Astrocyte (in vitro differentiated cells and primary cell): ENCODE measurements around the gene PGA4. TPM values are rescaled to one million over a fixed set of nuclear protein-coding genes. Genes with fewer than 3 reads are reported as not detected.

Source experiments
- DNase-seq: peaks from one replicate; pipeline ENCODE4 v3.0.0-alpha.2; 2010; ENCODE audit warnings: low read depth
- FAIRE-seq: peaks from 2 replicates; lab custom pipeline; 2011; peaks lifted over from hg19 to GRCh38; lab: Jason Lieb, UNC
- H2AFZ ChIP-seq: 2 replicates; pipeline ENCODE4 v1.6.0; 2012; ENCODE audit warnings: low read depth, low read length, inconsistent platforms
- H3K27ac ChIP-seq: 2 replicates; pipeline ENCODE4 v1.5.1; 2011; ENCODE audit warnings: low read depth, low read length, inconsistent platforms
- H3K27me3 ChIP-seq: 2 replicates; pipeline ENCODE4 v1.6.0; 2011; ENCODE audit warnings: low read length, inconsistent platforms; ENCODE audit not compliant: insufficient read depth
- H3K36me3 ChIP-seq: 2 replicates; pipeline ENCODE4 v1.5.1; 2011; ENCODE audit warnings: low read length, inconsistent platforms; ENCODE audit not compliant: insufficient read depth
- H3K4me1 ChIP-seq: 2 replicates; pipeline ENCODE4 v1.5.1; 2011; ENCODE audit warnings: low read length, inconsistent platforms; ENCODE audit not compliant: insufficient read depth
- H3K4me2 ChIP-seq: 2 replicates; pipeline ENCODE4 v1.6.0; 2012; ENCODE audit warnings: low read length, inconsistent platforms
- H3K4me3 ChIP-seq: 2 replicates; pipeline ENCODE4 v1.5.1; 2011; ENCODE audit warnings: low read depth, mild to moderate bottlenecking, low read length, inconsistent platforms; ENCODE audit not compliant: insufficient read depth
- H3K79me2 ChIP-seq: 2 replicates; pipeline ENCODE4 v1.6.0; 2012; ENCODE audit warnings: mild to moderate bottlenecking, low read length, inconsistent platforms; ENCODE audit not compliant: insufficient read depth
- H3K9ac ChIP-seq: 2 replicates; pipeline ENCODE4 v1.6.0; 2012; ENCODE audit warnings: mild to moderate bottlenecking, low read length, inconsistent platforms
- H3K9me3 ChIP-seq: 2 replicates; pipeline ENCODE4 v1.5.1; 2012; ENCODE audit warnings: low read depth, mild to moderate bottlenecking, low read length, inconsistent platforms; ENCODE audit not compliant: insufficient read depth
- H4K20me1 ChIP-seq: 2 replicates; pipeline ENCODE4 v1.6.0; 2012; ENCODE audit warnings: low read length, inconsistent platforms; ENCODE audit not compliant: insufficient read depth
- H3K27ac Mint-ChIP-seq: one replicate; pipeline ENCODE4 v1.8.0; 2021; ENCODE audit warnings: mild to moderate bottlenecking, mixed read lengths; ENCODE audit not compliant: unreplicated experiment
- H3K27me3 Mint-ChIP-seq: one replicate; pipeline ENCODE4 v1.8.0; 2021; ENCODE audit warnings: low read depth, mixed read lengths; ENCODE audit not compliant: unreplicated experiment
- H3K36me3 Mint-ChIP-seq: one replicate; pipeline ENCODE4 v1.8.0; 2021; ENCODE audit warnings: low read depth, mixed read lengths; ENCODE audit not compliant: unreplicated experiment
- H3K4me1 Mint-ChIP-seq: one replicate; pipeline ENCODE4 v1.8.0; 2021; ENCODE audit warnings: low read depth, mixed read lengths; ENCODE audit not compliant: unreplicated experiment
- H3K4me3 Mint-ChIP-seq: one replicate; pipeline ENCODE4 v1.8.0; 2021; ENCODE audit warnings: mild to moderate bottlenecking, moderate library complexity, mixed read lengths; ENCODE audit not compliant: unreplicated experiment
- H3K9me3 Mint-ChIP-seq: one replicate; pipeline ENCODE4 v1.8.0; 2021; ENCODE audit warnings: mild to moderate bottlenecking, mixed read lengths; ENCODE audit not compliant: unreplicated experiment
- EZH2 ChIP-seq: IDR thresholded peaks from 2 replicates; pipeline ENCODE4 v1.6.1; 2012; ENCODE audit warnings: mild to moderate bottlenecking, low read length, inconsistent platforms; ENCODE audit not compliant: insufficient read depth
- total RNA-seq: library from RNA; stranded (reverse); gene quantifications from 2 replicates; pipeline ENCODE4 v1.2.1, GENCODE V29; 2021
- TF ChIP-seq, protein P1 (sequence below): IDR thresholded peaks from 2 replicates; pipeline ENCODE4 v1.5.1; 2011; ENCODE audit warnings: low read depth, mild to moderate bottlenecking, inconsistent platforms, low read length, moderate library complexity; ENCODE audit not compliant: insufficient read depth

Gene PGA4
- total RNA-seq, 1 donor from 2014 or later = 0.86 TPM

GRCh38 chr11:61173456-61173855 lies 48.7 kb upstream of the PGA4 start:
- Histone ChIP-seq H3K27me3 (peaks cover 18% of the 10 kb centered on the region), H2AFZ (no peak overlapping the region), H3K4me3 (no peak overlapping the region), H3K36me3 (no peaks in the 10 kb centered on the region), H3K9ac (no peak overlapping the region), H4K20me1 (no peaks in the 10 kb centered on the region), H3K9me3 (no peaks in the 10 kb centered on the region), H3K4me1 (no peaks in the 10 kb centered on the region), H3K27ac (no peak overlapping the region), H3K79me2 (no peaks in the 10 kb centered on the region), H3K4me2 (no peak overlapping the region)
- Mint-ChIP-seq H3K9me3 (peaks cover 11% of the 10 kb centered on the region), H3K27me3 (peaks cover 47% of the 10 kb centered on the region), H3K4me1 (no peaks in the 10 kb centered on the region), H3K27ac (no peak overlapping the region), H3K36me3 (peaks cover 1% of the 10 kb centered on the region), H3K4me3 (no peak overlapping the region)
- FAIRE-seq = no peak
- DNase-seq = no peak
- TF ChIP-seq, protein P1, sequence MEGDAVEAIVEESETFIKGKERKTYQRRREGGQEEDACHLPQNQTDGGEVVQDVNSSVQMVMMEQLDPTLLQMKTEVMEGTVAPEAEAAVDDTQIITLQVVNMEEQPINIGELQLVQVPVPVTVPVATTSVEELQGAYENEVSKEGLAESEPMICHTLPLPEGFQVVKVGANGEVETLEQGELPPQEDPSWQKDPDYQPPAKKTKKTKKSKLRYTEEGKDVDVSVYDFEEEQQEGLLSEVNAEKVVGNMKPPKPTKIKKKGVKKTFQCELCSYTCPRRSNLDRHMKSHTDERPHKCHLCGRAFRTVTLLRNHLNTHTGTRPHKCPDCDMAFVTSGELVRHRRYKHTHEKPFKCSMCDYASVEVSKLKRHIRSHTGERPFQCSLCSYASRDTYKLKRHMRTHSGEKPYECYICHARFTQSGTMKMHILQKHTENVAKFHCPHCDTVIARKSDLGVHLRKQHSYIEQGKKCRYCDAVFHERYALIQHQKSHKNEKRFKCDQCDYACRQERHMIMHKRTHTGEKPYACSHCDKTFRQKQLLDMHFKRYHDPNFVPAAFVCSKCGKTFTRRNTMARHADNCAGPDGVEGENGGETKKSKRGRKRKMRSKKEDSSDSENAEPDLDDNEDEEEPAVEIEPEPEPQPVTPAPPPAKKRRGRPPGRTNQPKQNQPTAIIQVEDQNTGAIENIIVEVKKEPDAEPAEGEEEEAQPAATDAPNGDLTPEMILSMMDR = no peak
- no peak for TF ChIP-seq EZH2

DNA sequence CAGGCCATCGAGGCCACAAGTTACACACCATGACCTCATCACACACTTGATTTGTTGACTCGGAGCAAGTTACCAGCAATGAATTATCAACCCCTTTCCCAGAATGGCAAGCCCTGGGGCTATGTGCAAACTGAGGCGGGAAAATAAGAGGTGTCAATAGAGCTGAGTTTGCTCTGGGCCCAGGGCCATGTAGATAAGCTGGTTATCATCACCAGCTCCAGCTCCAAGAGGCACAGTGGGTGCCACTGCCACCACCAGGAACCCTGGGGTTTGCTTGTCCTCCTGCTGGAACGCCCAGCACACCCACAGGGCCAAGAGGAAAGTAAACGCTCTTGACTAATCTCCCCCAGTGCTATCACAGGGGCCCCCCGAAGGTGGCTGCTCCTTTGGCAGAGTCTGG lies 47.9 kb upstream of the PGA4 start:
- H3K27me3 ChIP-seq = peaks cover 23% of the 10 kb centered on the region
- Mint-ChIP-seq H3K9me3 (peaks cover 11% of the 10 kb centered on the region), H3K27me3 (peaks cover 43% of the 10 kb centered on the region)

DNA sequence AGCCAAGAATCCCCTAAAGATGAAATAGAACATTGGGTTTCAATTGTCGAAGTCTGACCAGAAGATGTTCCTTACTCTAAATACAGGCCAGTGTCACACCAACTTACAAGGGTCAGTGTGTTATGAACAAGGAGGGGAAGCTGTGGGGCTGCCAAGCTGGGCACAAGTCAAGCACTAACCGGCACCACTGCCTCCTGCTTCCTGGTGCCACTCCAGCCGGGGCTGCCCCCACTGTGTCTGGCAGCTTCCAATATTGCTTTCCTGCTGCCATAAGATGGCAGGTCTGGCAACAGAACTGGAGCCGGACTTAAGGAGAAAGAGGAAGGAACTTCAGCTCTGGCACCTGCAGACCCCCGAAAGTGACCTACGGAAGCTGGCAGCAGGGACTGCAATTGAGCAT lies 47.2 kb upstream of the PGA4 start:
- H3K4me1 ChIP-seq = no peaks in the 10 kb centered on the region
- H4K20me1 ChIP-seq = no peaks in the 10 kb centered on the region
- TF ChIP-seq, protein P1 = no peak
- no peak for TF ChIP-seq EZH2
- peaks cover 11% of the 10 kb centered on the region for H3K9me3 Mint-ChIP-seq
- FAIRE-seq (no peak), DNase-seq (no peak)
- H3K27ac Mint-ChIP-seq = no peak overlapping the region
- H3K4me2 ChIP-seq = no peak overlapping the region
- peaks cover 26% of the 10 kb centered on the region for H3K27me3 ChIP-seq
- H3K9ac ChIP-seq = no peak overlapping the region
- peaks cover 42% of the 10 kb centered on the region for H3K27me3 Mint-ChIP-seq
- no peaks in the 10 kb centered on the region for H3K36me3 ChIP-seq
- H3K9me3 ChIP-seq = no peaks in the 10 kb centered on the region
- peaks cover 1% of the 10 kb centered on the region for H3K36me3 Mint-ChIP-seq
- H3K27ac ChIP-seq = no peak overlapping the region
- no peaks in the 10 kb centered on the region for H3K79me2 ChIP-seq
- no peak overlapping the region for H3K4me3 ChIP-seq
- H3K4me1 Mint-ChIP-seq = no peaks in the 10 kb centered on the region
- H3K4me3 Mint-ChIP-seq = no peak overlapping the region
- no peak overlapping the region for H2AFZ ChIP-seq

More for the DNA sequence above, 47.9 kb upstream of the PGA4 start:
- H2AFZ ChIP-seq = no peak overlapping the region
- no peaks in the 10 kb centered on the region for H4K20me1 ChIP-seq
- Mint-ChIP-seq H3K27ac (no peak overlapping the region), H3K36me3 (peaks cover 1% of the 10 kb centered on the region), H3K4me3 (no peak overlapping the region), H3K4me1 (no peaks in the 10 kb centered on the region)
- H3K4me3 ChIP-seq = no peak overlapping the region
- H3K79me2 ChIP-seq = no peaks in the 10 kb centered on the region
- TF ChIP-seq, protein P1 = no peak
- TF ChIP-seq EZH2 = no peak
- H3K9ac ChIP-seq = no peak overlapping the region
- no peaks in the 10 kb centered on the region for H3K4me1 ChIP-seq
- DNase-seq = no peak
- H3K9me3 ChIP-seq = no peaks in the 10 kb centered on the region
- H3K27ac ChIP-seq = no peak overlapping the region
- no peak for FAIRE-seq
- no peak overlapping the region for H3K4me2 ChIP-seq
- H3K36me3 ChIP-seq = no peaks in the 10 kb centered on the region
